AG09319 (cell line): ENCODE measurements around the gene KRTAP10-10.
"Not testable (repeated sequence)": the region's sequence is repeated elsewhere in the genome, so short reads cannot be mapped to it uniquely, and the experiment has no call there.

Source experiments
- DNase-seq: peaks from one replicate; pipeline ENCODE4 v3.0.0-alpha.2; 2010; ENCODE audit warnings: low read depth; ENCODE audit errors: extremely low read depth
- TF ChIP-seq, protein P1 (sequence below): IDR thresholded peaks from 2 replicates; pipeline ENCODE4 v1.5.1; 2011; ENCODE audit warnings: low read depth, mild to moderate bottlenecking, inconsistent platforms, low read length, moderate library complexity

Gene KRTAP10-10

DNA sequence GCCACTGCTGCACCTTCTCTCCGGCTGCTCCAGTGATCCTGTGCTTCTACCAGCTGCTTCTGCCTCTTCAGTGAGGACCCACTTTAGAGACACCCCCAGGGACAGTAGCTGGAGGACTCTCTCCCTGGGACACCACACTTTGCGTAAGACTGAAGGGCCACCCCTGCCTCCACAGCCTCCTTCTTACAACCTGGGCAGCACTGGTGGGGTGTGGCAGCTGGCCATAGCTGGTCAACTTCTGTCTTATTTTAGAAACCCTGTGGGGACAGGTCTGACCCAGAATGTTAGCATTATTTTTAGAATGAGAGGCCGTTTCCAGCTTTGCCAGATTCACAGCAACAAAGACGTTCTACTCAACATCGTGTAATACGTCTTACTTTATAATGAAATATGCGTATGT, 11.4 kb upstream of the KRTAP10-10 start:
- TF ChIP-seq, protein P1, sequence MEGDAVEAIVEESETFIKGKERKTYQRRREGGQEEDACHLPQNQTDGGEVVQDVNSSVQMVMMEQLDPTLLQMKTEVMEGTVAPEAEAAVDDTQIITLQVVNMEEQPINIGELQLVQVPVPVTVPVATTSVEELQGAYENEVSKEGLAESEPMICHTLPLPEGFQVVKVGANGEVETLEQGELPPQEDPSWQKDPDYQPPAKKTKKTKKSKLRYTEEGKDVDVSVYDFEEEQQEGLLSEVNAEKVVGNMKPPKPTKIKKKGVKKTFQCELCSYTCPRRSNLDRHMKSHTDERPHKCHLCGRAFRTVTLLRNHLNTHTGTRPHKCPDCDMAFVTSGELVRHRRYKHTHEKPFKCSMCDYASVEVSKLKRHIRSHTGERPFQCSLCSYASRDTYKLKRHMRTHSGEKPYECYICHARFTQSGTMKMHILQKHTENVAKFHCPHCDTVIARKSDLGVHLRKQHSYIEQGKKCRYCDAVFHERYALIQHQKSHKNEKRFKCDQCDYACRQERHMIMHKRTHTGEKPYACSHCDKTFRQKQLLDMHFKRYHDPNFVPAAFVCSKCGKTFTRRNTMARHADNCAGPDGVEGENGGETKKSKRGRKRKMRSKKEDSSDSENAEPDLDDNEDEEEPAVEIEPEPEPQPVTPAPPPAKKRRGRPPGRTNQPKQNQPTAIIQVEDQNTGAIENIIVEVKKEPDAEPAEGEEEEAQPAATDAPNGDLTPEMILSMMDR = no peak
- DNase-seq = no peak

DNA sequence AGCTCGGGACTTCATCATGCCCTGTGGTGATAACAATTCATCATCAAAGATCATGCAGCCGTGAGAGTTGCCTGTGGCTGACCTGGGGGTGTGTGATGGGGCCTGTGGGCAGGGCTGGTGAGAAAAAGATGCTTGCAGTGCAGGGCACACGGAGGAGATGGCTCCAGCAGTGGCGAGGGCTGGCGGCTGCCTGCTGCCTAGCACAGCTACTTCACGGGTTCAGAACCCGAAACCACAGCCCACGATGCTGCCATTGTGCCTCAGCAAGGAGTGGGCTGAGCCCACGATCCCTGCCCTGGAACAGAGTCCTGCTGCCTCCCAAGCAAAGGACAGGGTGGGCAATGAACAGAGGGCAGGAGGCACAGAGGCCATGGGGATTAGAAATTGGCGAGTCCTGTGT, 10.9 kb upstream of the KRTAP10-10 start:
- TF ChIP-seq, protein P1 = no peak
- DNase-seq = no peak

DNA sequence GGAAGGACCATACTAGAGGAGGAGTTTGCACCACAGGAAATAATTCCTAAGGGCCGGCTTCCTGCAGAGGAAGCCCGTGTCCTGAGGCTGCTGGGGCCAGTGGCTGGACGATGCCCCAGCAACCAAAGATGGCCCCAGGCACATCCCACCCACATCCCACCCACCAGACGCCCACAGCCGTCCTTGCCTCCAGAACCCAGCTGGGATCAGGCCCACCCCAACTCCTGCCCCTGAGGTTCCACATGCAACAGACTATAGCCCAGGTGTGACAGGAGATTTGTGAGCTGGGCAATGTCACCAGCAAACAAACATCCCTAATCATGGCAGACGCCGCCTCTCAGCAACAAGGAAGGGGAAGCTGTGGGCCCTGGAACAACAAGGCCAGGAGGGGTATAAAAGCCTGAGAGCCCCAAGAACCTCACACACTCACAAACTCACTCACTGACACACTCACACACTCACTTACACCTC, 10.4 kb upstream of the KRTAP10-10 start, which contains the start of gene KRTAP10-9:
Gene KRTAP10-9, plus strand, starts transcription at position 421 of the 471 bp plus-strand sequence. CDS start 79 bp downstream, outside the sequence.
- no peak for DNase-seq
- TF ChIP-seq, protein P1 = no peak

DNA sequence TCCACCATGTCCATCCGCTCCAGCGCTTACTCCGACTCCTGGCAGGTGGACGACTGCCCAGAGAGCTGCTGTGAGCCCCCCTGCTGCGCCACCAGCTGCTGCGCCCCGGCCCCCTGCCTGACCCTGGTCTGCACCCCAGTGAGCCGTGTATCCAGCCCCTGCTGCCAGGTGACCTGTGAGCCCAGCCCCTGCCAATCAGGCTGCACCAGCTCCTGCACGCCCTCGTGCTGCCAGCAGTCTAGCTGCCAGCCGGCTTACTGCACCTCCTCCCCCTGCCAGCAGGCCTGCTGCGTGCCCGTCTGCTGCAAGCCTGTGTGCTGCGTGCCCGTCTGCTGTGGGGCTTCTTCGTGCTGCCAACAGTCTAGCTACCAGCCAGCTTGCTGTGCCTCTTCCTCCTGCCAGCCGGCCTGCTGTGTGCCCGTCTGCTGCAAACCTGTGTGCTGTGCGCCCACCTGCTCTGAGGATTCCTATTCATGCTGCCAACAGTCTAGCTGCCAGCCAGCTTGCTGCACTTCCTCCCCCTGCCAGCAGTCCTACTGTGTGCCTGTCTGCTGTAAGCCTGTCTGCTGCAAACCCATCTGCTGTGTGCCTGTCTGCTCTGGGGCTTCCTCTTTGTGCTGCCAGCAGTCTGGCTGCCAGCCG, 9.9 kb upstream of the KRTAP10-10 start:
- DNase-seq = not testable (repeated sequence)

DNA sequence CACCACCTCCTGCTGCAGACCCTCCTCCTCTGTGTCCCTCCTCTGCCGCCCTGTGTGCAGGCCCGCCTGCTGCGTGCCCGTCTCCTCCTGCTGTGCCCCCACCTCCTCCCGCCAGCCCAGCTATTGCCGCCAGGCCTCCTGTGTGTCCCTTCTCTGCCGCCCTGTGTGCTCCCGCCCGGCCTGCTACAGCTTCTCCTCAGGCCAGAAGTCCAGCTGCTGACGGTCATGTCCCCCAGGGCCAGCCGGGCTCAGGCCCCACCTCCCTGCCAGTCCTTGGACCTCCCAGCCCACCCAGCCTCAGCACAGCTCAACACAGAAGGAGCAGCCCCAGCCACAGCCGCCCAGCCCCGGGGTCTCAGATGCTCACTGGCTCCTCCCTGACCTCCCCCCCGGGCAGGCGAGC, 9.3 kb upstream of the KRTAP10-10 start:
- DNase-seq = not testable (repeated sequence)

DNA sequence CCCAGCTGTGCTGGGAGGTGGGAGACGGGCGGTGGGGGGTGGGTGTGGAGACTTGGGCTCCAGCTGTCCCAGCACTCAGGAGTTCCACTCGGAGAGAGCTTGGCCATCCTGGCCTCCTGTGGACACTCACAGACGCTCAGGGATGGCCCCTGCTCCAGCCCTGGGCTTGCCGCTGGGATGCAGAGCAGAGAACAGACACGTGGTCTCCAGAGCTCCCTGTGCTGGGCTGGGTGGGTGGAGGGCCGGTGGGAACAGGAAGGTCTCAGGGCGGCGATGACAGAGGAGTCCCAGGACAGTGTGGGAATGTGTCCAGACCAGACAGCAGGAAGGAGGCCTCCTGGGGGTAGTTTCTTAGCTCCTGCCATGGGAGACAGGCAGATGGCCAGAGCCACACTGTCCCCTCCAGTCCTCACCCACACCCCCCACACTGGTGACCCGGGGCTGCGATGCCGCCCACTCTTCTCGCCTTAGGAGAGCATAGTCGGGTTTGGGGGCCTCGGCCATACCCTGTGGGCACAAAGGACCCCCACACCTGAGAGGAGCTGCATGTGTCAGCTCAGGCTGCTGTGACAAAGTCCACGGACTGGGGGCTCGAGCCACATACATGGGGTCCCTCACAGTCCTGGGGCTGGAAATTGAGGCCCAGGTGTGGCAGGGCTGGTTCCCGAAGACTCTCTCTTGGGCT, 8.3 kb upstream of the KRTAP10-10 start:
- no peak for DNase-seq
- TF ChIP-seq, protein P1 = no peak

DNA sequence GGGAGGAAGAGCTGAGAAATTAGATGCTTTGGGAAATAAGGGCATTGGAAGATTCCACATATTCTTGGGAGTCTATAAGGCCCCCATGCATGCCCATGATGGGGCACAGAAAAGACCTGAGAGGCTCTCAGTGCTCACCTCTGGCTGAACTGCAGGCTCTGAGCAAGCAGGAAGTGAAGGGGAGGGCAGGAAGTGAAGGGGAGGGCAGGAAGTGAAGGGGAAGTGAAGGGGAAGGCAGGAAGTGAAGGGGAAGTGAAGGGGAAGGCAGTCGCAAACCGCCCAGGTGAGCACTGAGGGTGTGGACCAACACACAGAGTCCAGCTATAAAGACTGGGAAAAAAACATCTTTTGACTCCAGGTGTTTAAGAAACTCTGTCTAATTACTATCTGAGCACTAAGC, 6.7 kb upstream of the KRTAP10-10 start:
- DNase-seq = no peak
- TF ChIP-seq, protein P1 = no peak

DNA sequence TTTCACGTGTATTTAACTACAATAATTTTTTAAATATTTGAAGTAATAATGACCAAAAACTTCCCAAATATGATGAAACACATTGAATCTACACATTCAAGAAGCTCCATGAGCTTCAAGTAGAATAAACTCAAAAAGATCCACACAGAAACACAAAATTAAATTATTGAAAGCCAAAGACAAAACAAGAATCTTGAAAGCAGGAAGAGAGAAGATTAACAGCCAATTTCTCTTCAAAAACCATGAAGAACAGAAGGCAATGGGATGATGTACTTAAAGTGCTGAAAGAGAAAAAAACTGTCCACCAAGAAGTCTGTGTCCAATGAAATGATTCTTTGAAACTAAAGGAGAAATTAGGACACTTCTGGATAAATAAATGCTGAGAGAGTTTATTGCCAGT, 5.1 kb upstream of the KRTAP10-10 start:
- TF ChIP-seq, protein P1 = no peak
- DNase-seq = no peak
